Loucy (cell line): Measurements from ENCODE around the gene TSHZ2.

ENCODE experiments used
- H2AFZ ChIP-seq: fragments of 200-600 bp; sonication (generic); 2 replicates; pipeline ENCODE4 v1.6.0; 2016; ENCODE audit warnings: antibody characterized with exemption, mild to moderate bottlenecking, low read length, moderate library complexity
- H3F3A ChIP-seq: fragments of 200-600 bp; 2 replicates; pipeline ENCODE4 v1.6.0; 2016; ENCODE audit warnings: antibody characterized with exemption, low read depth, mild to moderate bottlenecking
- H3K27me3 ChIP-seq: fragments of 200-600 bp; sonication (generic); 2 replicates; pipeline ENCODE4 v1.6.1; 2014; ENCODE audit warnings: low read length, mild to moderate bottlenecking; ENCODE audit not compliant: insufficient read depth, poor library complexity, severe bottlenecking
- H3K36me3 ChIP-seq: fragments of 200-600 bp; sonication (generic); 2 replicates; pipeline ENCODE4 v1.6.1; 2016; ENCODE audit warnings: low read length; ENCODE audit not compliant: insufficient read depth
- H3K4me1 ChIP-seq: fragments of 200-600 bp; sonication (generic); 2 replicates; pipeline ENCODE4 v1.5.1; 2014; ENCODE audit warnings: low read length, mild to moderate bottlenecking; ENCODE audit not compliant: insufficient read depth, poor library complexity, severe bottlenecking
- H3K4me2 ChIP-seq: fragments of 200-600 bp; sonication (generic); 2 replicates; pipeline ENCODE4 v1.6.0; 2014; ENCODE audit warnings: antibody characterized with exemption, low read length, low read depth, mild to moderate bottlenecking; ENCODE audit not compliant: poor library complexity, severe bottlenecking
- H3K4me3 ChIP-seq: fragments of 200-600 bp; sonication (generic); 2 replicates; pipeline ENCODE4 v1.5.1; 2014; ENCODE audit warnings: low read length, mild to moderate bottlenecking, mixed read lengths; ENCODE audit not compliant: poor library complexity, severe bottlenecking
- H3K79me2 ChIP-seq: fragments of 200-600 bp; sonication (generic); 2 replicates; pipeline ENCODE4 v1.6.1; 2014; ENCODE audit warnings: low read length; ENCODE audit not compliant: insufficient read depth
- H3K9ac ChIP-seq: fragments of 200-600 bp; sonication (generic); 2 replicates; pipeline ENCODE4 v1.6.0; 2014; ENCODE audit warnings: mild to moderate bottlenecking, low read depth, low read length, moderate library complexity; ENCODE audit not compliant: poor library complexity, severe bottlenecking
- H3K9me2 ChIP-seq: fragments of 200-600 bp; sonication (generic); replicated peaks from 2 replicates; pipeline ENCODE4 v1.6.1; 2016; ENCODE audit warnings: low read depth, low read length, mixed read lengths
- H3K9me3 ChIP-seq: fragments of 200-600 bp; sonication (generic); 2 replicates; pipeline ENCODE4 v1.6.1; 2014; ENCODE audit warnings: mild to moderate bottlenecking, antibody characterized with exemption, low read length, low read depth; ENCODE audit not compliant: insufficient read depth
- H4K20me1 ChIP-seq: fragments of 200-600 bp; sonication (generic); 2 replicates; pipeline ENCODE4 v1.6.0; 2014; ENCODE audit warnings: antibody characterized with exemption, low read length, mild to moderate bottlenecking; ENCODE audit not compliant: insufficient read depth, poor library complexity, severe bottlenecking
- CTCF ChIP-seq: fragments of 200-600 bp; sonication (generic); conservative IDR thresholded peaks from 2 replicates; pipeline ENCODE4 v1.5.1; 2014; ENCODE audit warnings: mild to moderate bottlenecking, antibody characterized with exemption, low read length
- EZH2phosphoT487 ChIP-seq: fragments of 200-600 bp; IDR thresholded peaks from 2 replicates; pipeline ENCODE4 v1.6.1; 2018; ENCODE audit warnings: antibody characterized with exemption, mild to moderate bottlenecking, moderate library complexity, borderline replicate concordance

The TSHZ2 gene

GRCh38 chr20:52991830-52992229 lies 19.7 kb downstream of the TSHZ2 start:
- TF ChIP-seq EZH2phosphoT487 (no peak), CTCF (no peak)
- H3K9me3 ChIP-seq: no peaks in the 10 kb centered on the region
- H3K4me1 ChIP-seq: no peaks in the 10 kb centered on the region
- no peak overlapping the region for H3K9ac ChIP-seq
- H3K4me3 ChIP-seq: no peak overlapping the region
- no peaks in the 10 kb centered on the region for H3K79me2 ChIP-seq
- H3K9me2 ChIP-seq: no peaks in the 10 kb centered on the region
- H3K4me2 ChIP-seq: no peak overlapping the region
- H3K27me3 ChIP-seq: no peaks in the 10 kb centered on the region
- no peak overlapping the region for H2AFZ ChIP-seq
- no peaks in the 10 kb centered on the region for H3F3A ChIP-seq
- no peaks in the 10 kb centered on the region for H4K20me1 ChIP-seq
- H3K36me3 ChIP-seq: no peaks in the 10 kb centered on the region

- H4K20me1 ChIP-seq: no peaks in the 10 kb centered on the region
- no peaks in the 10 kb centered on the region for H3K4me1 ChIP-seq
- H3K9me3 ChIP-seq: no peaks in the 10 kb centered on the region
- H3K79me2 ChIP-seq: no peaks in the 10 kb centered on the region
- H3K4me3 ChIP-seq: no peak overlapping the region
- no peak overlapping the region for H3K4me2 ChIP-seq
- no peaks in the 10 kb centered on the region for H3K36me3 ChIP-seq
- TF ChIP-seq CTCF (no peak), EZH2phosphoT487 (no peak)
- no peaks in the 10 kb centered on the region for H3F3A ChIP-seq
- no peaks in the 10 kb centered on the region for H3K27me3 ChIP-seq
- no peak overlapping the region for H2AFZ ChIP-seq
- no peaks in the 10 kb centered on the region for H3K9me2 ChIP-seq
- H3K9ac ChIP-seq: no peak overlapping the region
Measured at GRCh38 chr20:52992632-52993031, 20.5 kb downstream of the TSHZ2 start.

GRCh38 chr20:52993076-52993475 lies 20.9 kb downstream of the TSHZ2 start:
- TF ChIP-seq EZH2phosphoT487 (no peak), CTCF (no peak)
- H2AFZ ChIP-seq: no peak overlapping the region
- H3K4me1 ChIP-seq: no peaks in the 10 kb centered on the region
- no peaks in the 10 kb centered on the region for H3K27me3 ChIP-seq
- no peaks in the 10 kb centered on the region for H3F3A ChIP-seq
- no peak overlapping the region for H3K4me2 ChIP-seq
- H3K9me2 ChIP-seq: no peaks in the 10 kb centered on the region
- no peaks in the 10 kb centered on the region for H3K36me3 ChIP-seq
- no peak overlapping the region for H3K9ac ChIP-seq
- H3K79me2 ChIP-seq: no peaks in the 10 kb centered on the region
- H4K20me1 ChIP-seq: no peaks in the 10 kb centered on the region
- H3K9me3 ChIP-seq: no peaks in the 10 kb centered on the region
- H3K4me3 ChIP-seq: no peak overlapping the region
